HG02840 (cell line): ENCODE measurements around the gene ARHGAP28.
"Not testable (repeated sequence)": the region's sequence is repeated elsewhere in the genome, so short reads cannot be mapped to it uniquely, and the experiment has no call there.

Source experiments
- ATAC-seq: cut with Tn5 transposase; IDR thresholded peaks from one replicate; pipeline ENCODE4 v1.9.1; 2021; ENCODE audit warnings: mild to moderate bottlenecking, moderate library complexity, moderate number of reproducible peaks; ENCODE audit not compliant: unreplicated experiment, low FRiP score

Gene ARHGAP28

GRCh38 chr18:6891788-6892187, 162.3 kb downstream of the ARHGAP28 start:
- ATAC-seq, result no peak

- ATAC-seq, result no peak
Measured at GRCh38 chr18:6901286-6901926, 171.9 kb downstream of the ARHGAP28 start.

GRCh38 chr18:6917072-6917471, 187.6 kb downstream of the ARHGAP28 start:
- ATAC-seq, result no peak

- ATAC-seq, result no peak
Measured at GRCh38 chr18:6920099-6920955, 190.8 kb downstream of the ARHGAP28 start.

- no peak for ATAC-seq
Measured at GRCh38 chr18:6921571-6921970, 192.1 kb downstream of the ARHGAP28 start.

- ATAC-seq, result no peak
Measured at GRCh38 chr18:6923220-6923619, 193.7 kb downstream of the ARHGAP28 start.

GRCh38 chr18:6927153-6927552, 197.6 kb downstream of the ARHGAP28 start:
- no peak for ATAC-seq

GRCh38 chr18:6928359-6928758, 198.8 kb downstream of the ARHGAP28 start:
- no peak for ATAC-seq

GRCh38 chr18:6929370-6930102, 200.0 kb downstream of the ARHGAP28 start:
- ATAC-seq, result no peak

- no peak for ATAC-seq
Measured at GRCh38 chr18:6934859-6935258, 205.3 kb downstream of the ARHGAP28 start.

- ATAC-seq, result no peak
Measured at GRCh38 chr18:6938003-6938402, 208.5 kb downstream of the ARHGAP28 start.

- ATAC-seq, result not testable (repeated sequence)
Measured at GRCh38 chr18:6938403-6938802, 208.9 kb downstream of the ARHGAP28 start.

- ATAC-seq, result no peak
Measured at GRCh38 chr18:6939972-6940371, 210.5 kb downstream of the ARHGAP28 start.

- ATAC-seq, result no peak
Measured at GRCh38 chr18:6940451-6940850, 210.9 kb downstream of the ARHGAP28 start.

GRCh38 chr18:6941996-6942395, 212.5 kb downstream of the ARHGAP28 start:
- no peak for ATAC-seq

- no peak for ATAC-seq
Measured at GRCh38 chr18:6942742-6943141, 213.2 kb downstream of the ARHGAP28 start.

- ATAC-seq, result no peak
Measured at GRCh38 chr18:6943143-6943542, 213.6 kb downstream of the ARHGAP28 start.

GRCh38 chr18:6947338-6948030, 218.0 kb downstream of the ARHGAP28 start:
- ATAC-seq, result no peak

- ATAC-seq, result no peak
Measured at GRCh38 chr18:6948281-6949055, 219.0 kb downstream of the ARHGAP28 start.
